Adrenal gland (tissue), 12 donors: Measurements from ENCODE around the gene MAP3K7CL. TPM values are rescaled to one million over a fixed set of nuclear protein-coding genes. Genes with fewer than 3 reads are reported as not detected.

Experiments
- DNase-seq, 7 donors: peaks; one replicate each; pipeline ENCODE4 v3.0.0-alpha.2; 2019 to 2020
- H3K27ac ChIP-seq, 5 donors: fragments of 200-600 bp; sonication (generic) in 4 of 5; 1 replicate in 3 of 5; 2 replicates in 2 of 5; pipeline versions ENCODE4 v1.5.1 to v1.8.0; 2016 to 2020; ENCODE audit warnings: mild to moderate bottlenecking in 1 of 5
- H3K27me3 ChIP-seq: fragments of 200-600 bp; 2 replicates; pipeline ENCODE4 v1.8.0; 2021
- H3K36me3 ChIP-seq, 2 donors: fragments of 200-600 bp; replicated peaks in 1 of 2; 1 replicate in 1 of 2; 2 replicates in 1 of 2; pipeline versions ENCODE4 v1.5.1 to v1.8.0; 2018 to 2022
- H3K4me1 ChIP-seq, 2 donors: fragments of 200-600 bp; replicated peaks in 1 of 2; 1 replicate in 1 of 2; 2 replicates in 1 of 2; pipeline versions ENCODE4 v1.5.1 to v1.8.0; 2018 to 2021
- H3K4me3 ChIP-seq, 4 donors: fragments of 200-600 bp; sonication (generic) in 3 of 4; one replicate each; pipeline ENCODE4 v1.5.1; 2016 to 2018
- H3K9me3 ChIP-seq, 3 donors: fragments of 200-600 bp; sonication (generic) in 1 of 3; replicated peaks in 1 of 3; 1 replicate in 2 of 3; 2 replicates in 1 of 3; pipeline versions ENCODE4 v1.5.1 to v1.8.0; 2016 to 2021
- CTCF ChIP-seq, 6 experiments: fragments of 450-650 bp in 4 of 6; fragments of 200-600 bp in 2 of 6; sonication (generic) in 1 of 6; IDR thresholded peaks; 1 replicate in 5 of 6; 2 replicates in 1 of 6; pipeline versions ENCODE4 v1.5.1 to v1.8.0; 2016 to 2021; ENCODE audit warnings: antibody characterized with exemption in 6 of 6, mild to moderate bottlenecking in 2 of 6, moderate library complexity in 1 of 6
- POLR2A ChIP-seq, 2 donors: fragments of 450-650 bp; IDR thresholded peaks; one replicate each; pipeline ENCODE4 v1.6.1; 2017; ENCODE audit warnings: antibody characterized with exemption in 2 of 2, mild to moderate bottlenecking in 2 of 2, moderate library complexity in 1 of 2
- WGBS, 4 donors: extraction: QIAGEN DNeasy Blood & Tissue Kit in 2 of 4; methylation state at CpG; one replicate each; pipeline versions ENCODE4 v1.1.5 to v1.1.7; 2013 to 2017; 5-methylcytosine and 5-hydroxymethylcytosine counted together
- intact Hi-C, 2 donors: fragments of 100-400 bp; cut with DNase I; formaldehyde crosslinking; loops; one replicate each; pipeline versions ENCODE4 v1.14.1 to v1.15.0; 2022 to 2023
- polyA plus RNA-seq, 3 donors: library from polyadenylated mRNA; stranded (reverse); fragments of 200-250 nt in 2 of 3; fragments of 350-450 nt in 1 of 3; fragmentation: Illumina TruSeq in 1 of 3; extraction: RNeasy Lipid Tissue Mini Kit (QIAGEN cat#74804) in 1 of 3; gene quantifications; one replicate each; pipeline ENCODE4 v1.2.3, GENCODE V29; 2013 to 2014
- total RNA-seq, 9 donors: library from RNA; depleted of rRNA in 4 of 9; stranded (reverse); fragments of >200 nt in 4 of 9; fragments of 120-200 nt in 1 of 9; fragmentation: NEBNext Ultra II Directional in 1 of 9; extraction: Animal tissue kit (Norgen Biotek cat#: 25700) in 1 of 9; gene quantifications; one replicate each; pipeline versions ENCODE4 v1.1.0 to v1.2.4, GENCODE V29; 2013 to 2023
- donor health status: healthy with polysubstance abuse.
- donor health status: Bipolar disorder and iron deficiency.
- donor health status: DM: yes; HTN: yes; CAD: no.
- donor health status: DM: no; HTN: no; CAD: no.
- donor health status: DM: no; HTN: no; CAD: no.
- donor health status: DM: yes; HTN: yes; CAD: no.

Gene MAP3K7CL
- total and polyA plus RNA-seq, 12 donors, result 3.6 to 29.5 (median 16.9) TPM

- no peak for DNase-seq
- Histone ChIP-seq H3K36me3 (no peaks in the 10 kb centered on the region), H3K4me1 (peaks cover 27 to 40% of the 10 kb centered on the region in 2 donors), H3K27ac (no peak overlapping the region), H3K27me3 (no peaks in the 10 kb centered on the region), H3K9me3 (no peaks in the 10 kb centered on the region), H3K4me3 (no peak overlapping the region)
- intact Hi-C loops, result no loop called here
- TF ChIP-seq POLR2A (IDR thresholded peaks at IDR 0.05) (no peak), CTCF (IDR thresholded peaks at IDR 0.05) (no peak)
Measured at GRCh38 chr21:29186246-29186645, 55.8 kb downstream of the MAP3K7CL start.

DNA sequence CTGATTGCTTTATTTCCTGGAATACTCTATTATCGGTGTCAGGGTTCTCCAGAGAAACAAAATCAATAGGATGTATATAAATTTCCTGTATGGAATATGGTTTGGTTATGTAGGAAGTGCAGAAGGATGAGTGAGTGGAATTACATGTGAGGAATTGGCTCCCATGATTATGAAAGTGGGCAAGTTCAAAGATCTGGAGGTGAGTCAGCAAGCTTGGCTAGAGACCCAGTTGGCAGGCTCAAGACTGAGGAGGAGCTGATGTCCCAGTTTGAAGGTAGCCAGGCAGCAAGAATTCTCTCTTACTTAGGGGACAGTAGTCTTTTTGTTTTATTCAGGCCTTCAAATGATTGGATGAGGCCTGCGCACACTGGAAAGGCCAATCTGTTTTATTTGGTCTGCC lies 57.5 kb downstream of the MAP3K7CL start:
- peak; percentile 78 to 88 (median 87) for DNase-seq
- no peak overlapping the region for H3K4me3 ChIP-seq
- 55 to 67% (median 56%) methylated on average over 2 of the region's 2 CpGs for WGBS, 4 donors
- H3K27ac ChIP-seq, result peak overlapping the region in 4 of 5 donors; percentile 47 to 70 (median 58)
- TF ChIP-seq CTCF (IDR thresholded peaks at IDR 0.05), result no peak
- no peak for TF ChIP-seq POLR2A (IDR thresholded peaks at IDR 0.05)
- no peaks in the 10 kb centered on the region for H3K9me3 ChIP-seq
- peaks cover 12 to 33% of the 10 kb centered on the region in 2 donors for H3K4me1 ChIP-seq
- H3K36me3 ChIP-seq, result no peaks in the 10 kb centered on the region
- intact Hi-C loops, result no loop called here
- H3K27me3 ChIP-seq, result no peaks in the 10 kb centered on the region

DNA sequence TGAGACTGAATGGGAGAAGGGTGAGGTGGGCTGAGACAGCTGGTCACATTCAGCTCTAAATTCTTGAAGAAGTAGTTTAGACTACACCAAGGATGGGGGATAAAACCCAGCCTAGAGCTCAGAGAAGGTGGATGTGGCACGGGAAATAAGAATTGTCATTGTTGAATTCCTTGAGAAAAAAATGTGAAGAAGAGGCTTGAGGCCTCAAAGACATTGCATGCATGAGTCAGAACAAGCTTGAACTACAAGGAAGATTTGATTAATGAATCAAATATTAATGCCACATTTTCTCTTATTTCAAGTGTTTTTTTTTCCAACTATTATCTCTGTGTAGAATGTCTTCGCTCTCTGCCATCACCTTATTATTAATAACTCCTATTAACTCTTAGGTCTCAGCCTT lies 58.9 kb downstream of the MAP3K7CL start:
- Histone ChIP-seq H3K27ac (peak overlapping the region in 1 of 5 donors; percentile 5), H3K9me3 (no peaks in the 10 kb centered on the region), H3K4me1 (peaks cover 8 to 22% of the 10 kb centered on the region in 2 donors), H3K36me3 (no peaks in the 10 kb centered on the region), H3K27me3 (no peaks in the 10 kb centered on the region), H3K4me3 (no peak overlapping the region)
- WGBS, 4 donors, result 53 to 63% (median 58%) methylated on average over 2 of the region's 2 CpGs
- DNase-seq, result no peak
- intact Hi-C loops, result no loop called here
- no peak for TF ChIP-seq POLR2A (IDR thresholded peaks at IDR 0.05)
- TF ChIP-seq CTCF (IDR thresholded peaks at IDR 0.05), result no peak

DNA sequence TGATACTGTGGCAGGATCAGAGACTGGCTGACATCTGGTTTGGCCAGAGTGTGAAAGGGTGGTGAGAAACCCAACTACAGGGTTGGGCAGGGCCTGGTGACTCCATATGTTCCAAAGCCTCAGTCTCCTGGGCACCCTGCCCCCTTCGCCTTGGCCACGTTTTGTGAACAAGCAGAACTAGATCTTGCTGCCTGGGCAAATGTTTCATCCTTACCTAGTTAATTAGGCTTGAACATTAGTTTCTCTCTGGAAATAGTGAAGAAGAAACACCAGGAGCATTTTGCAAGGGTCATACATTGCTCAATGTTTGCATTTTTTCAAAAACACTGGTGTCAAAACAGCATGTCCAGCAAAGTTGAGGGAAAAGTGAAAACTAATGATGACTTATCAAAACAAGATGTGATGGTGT lies 60.5 kb downstream of the MAP3K7CL start:
- TF ChIP-seq CTCF (IDR thresholded peaks at IDR 0.05) (no peak), POLR2A (IDR thresholded peaks at IDR 0.05) (no peak)
- DNase-seq, result no peak
- peaks cover 11 to 21% of the 10 kb centered on the region in 2 donors for H3K4me1 ChIP-seq
- H3K9me3 ChIP-seq, result no peaks in the 10 kb centered on the region
- H3K27ac ChIP-seq, result no peak overlapping the region
- H3K4me3 ChIP-seq, result no peak overlapping the region
- intact Hi-C loops, result no loop called here
- H3K36me3 ChIP-seq, result no peaks in the 10 kb centered on the region
- WGBS, 4 donors, result 80 to 100% (median 85%) methylated on average over 2 of the region's 2 CpGs
- H3K27me3 ChIP-seq, result no peaks in the 10 kb centered on the region
